SHP77 treated with DMSO at 0.1 percent for 48 hours (cell line): ENCODE results near the gene DPEP3.

Experiments used
- DNase-seq: peaks from one replicate; lab custom pipeline; 2025; lab: John Stamatoyannopoulos, UW

Gene DPEP3

DNA sequence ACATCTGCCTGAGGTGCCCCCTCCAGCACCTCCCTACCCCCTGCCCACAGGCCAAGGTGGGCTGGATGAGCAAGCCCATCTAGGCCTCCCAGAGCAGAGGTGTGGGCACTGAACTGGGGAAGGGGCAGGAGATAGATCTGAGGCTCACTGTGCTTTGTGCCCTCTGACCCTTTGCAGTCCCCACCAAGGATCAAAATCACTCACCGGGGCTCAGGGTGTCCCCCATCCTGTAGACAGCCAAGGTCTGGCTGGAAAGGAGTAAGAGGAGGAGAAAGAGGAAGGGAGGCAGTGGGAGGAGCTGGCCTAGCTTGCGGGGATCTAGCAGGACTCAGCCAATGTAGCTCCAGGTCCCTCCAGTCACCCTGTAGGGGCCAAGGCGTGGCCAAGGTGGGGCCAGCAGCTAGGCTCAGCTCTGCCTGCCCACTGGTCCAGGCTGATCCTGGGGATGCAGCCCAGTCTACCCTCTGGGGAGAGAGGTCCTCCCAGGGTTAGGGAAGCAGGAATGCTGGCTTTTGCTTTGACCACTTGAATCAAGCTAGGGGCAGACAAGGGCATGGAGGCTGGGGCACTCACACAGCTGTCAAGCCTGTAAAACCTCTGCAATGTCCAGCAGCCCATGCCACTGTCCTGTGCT, 13.6 kb downstream of the DPEP3 start:
- DNase-seq = no peak

DNA sequence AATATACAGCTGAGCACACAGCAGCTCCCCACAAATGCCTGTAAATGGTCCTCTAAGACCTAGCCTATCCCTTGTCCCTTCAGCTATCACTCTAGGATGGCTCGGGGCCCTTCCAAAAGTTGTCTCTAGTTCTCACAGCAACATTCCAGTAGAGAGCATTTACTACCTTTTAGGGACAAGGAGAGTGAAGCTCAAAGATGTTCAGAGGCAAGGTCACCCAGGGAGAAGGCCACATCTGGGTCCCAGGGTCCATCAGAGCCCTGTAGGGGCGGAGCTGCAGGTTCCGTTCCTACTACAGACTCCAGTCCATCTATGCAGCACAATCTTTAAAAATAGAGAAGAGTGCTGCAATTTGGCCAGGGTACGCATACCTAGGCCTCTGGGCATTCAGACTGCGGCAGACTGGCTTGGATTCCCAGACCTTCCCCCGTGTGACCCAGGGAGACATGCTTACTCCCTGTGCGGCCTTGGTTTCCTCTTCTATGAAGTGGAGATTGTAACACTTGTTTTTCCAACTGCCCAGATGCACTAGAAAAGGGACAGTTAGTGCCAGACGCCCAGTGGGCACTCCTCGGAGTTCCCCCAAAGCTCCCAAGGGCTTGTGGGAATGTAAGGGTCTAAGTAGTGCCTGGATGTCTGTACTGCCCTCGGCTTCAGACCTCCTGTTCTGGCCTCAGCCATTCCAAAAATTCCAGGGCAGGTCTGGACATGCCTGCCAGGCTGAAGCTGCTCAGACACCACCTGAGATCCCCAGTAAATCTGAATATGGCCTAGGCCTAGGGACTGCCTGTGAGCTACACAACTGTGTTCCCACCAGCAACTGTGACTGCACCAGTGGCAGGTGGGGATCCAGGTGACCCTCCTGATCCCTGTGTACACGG, 14.4 kb downstream of the DPEP3 start:
- no peak for DNase-seq

DNA sequence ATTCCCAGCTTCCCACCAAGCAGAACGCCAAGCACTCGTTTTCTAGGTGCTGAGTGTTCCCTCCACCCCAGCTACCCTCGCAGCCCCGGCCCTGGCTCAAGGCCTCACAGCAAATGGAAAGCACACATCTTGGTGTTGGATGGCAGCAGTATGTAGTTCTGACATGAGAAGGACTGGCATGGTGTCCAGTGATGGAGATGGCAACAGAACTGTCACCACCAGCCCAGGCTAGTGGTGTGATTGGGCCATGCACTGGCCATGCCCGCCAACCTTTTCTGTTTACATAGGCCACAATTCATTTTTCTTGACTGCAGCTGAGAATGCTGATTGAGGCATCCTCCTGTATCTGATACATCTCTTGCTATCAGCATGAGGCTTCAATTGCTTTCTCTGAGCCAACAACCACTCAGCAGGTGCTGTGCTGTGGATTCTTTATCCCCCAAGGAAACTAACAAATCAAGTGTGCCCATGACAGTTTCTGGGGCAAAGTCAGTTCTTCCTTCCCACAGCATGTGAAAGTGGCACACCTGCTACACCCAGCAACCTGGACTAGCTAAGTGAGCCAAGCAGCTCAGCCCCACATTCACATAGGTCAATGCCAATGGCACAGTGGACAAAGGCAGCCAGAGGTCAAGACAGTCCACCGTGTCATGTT, 15.7 kb downstream of the DPEP3 start:
- no peak for DNase-seq

DNA sequence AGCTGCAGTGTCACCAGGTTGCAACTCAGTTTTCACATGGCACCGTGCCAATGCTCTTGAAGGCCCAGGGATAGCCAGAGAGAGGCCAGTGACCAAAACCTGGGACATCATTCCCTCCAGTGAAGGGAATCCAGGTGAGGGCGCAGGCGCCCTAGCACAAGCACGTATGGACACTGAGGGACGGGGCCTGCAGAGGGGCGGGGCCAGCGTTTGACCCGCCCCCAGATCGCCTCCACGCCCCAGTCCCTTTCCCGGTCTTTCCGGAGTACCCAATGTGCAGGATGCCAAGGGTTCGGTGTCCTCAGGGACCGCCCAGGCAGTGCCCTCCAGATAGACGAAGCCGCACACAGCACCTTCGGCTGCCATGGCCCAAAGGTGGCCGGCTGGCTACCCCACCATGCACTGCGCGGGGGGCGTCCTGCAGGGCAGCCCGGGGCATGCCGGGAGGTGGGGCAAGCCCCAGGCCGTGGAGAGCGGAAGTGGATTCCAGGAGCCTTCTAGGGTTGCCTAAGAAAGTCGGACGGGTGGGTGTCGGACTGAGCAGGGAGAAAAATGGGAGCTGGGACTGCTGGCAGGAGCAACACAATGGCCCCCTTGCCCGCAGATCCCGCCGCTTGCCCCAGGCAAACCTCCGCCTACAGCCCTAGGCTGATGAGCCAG, 16.5 kb downstream of the DPEP3 start:
- DNase-seq = no peak

DNA sequence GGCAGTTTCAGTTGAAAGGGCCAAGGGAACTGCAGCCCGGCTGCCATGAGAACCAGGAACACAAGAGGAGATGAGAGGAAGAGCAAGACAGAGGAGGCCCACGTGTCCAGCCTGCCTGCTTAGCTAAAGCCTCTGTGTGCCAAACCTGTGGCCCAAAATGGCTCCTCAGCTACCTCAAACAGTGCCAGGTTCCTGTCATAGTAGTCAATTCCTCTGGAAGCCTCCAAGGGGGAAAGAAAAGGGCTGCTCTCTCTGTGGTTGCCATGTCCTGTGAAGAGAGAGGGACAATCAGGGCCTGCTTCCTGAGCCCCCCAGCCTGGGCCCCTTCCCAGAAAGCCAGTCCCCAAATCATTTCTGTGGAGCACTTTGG, 17.0 kb downstream of the DPEP3 start:
- DNase-seq = no peak

DNA sequence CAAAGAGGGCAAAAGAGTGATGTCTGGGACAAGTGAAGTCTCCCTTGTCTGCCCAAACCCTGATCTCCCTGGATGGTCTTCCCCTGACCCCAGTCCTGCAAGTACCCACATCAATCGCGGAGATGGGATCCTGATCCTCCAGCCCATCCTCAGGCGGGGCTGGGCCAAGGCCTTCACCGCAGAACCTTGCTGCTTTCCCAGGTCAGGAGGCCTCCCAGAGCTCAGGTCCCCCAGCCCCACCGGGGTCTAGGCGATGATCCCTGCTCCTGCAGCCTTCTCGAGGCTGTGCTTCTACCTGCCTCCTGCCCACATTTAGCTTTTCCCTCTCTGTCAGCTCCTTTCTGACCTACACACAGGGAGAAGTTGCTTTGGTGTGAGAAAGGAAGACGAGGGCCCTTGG, 18.2 kb downstream of the DPEP3 start:
- no peak for DNase-seq

DNA sequence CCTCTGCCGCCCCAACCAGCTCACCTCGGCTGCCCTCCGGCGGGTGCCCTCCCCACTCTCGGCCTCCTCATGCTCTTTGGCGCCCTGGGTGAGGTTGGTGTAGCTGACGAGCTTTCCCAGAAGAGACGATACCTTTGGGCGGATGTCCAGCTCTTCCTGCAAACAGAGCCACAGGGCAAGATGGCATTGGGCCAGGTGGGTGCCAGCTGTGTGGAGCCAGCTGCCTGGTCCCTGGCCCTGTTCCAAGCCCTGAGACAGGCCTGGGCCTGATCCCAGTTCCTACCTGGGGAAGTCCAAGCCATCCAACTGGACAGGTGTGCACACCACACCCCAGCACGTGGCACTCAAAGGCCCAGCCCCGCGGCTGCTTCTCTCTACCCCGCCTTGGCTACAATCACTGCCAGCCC, 18.7 kb downstream of the DPEP3 start:
- peak; percentile 86 for DNase-seq

DNA sequence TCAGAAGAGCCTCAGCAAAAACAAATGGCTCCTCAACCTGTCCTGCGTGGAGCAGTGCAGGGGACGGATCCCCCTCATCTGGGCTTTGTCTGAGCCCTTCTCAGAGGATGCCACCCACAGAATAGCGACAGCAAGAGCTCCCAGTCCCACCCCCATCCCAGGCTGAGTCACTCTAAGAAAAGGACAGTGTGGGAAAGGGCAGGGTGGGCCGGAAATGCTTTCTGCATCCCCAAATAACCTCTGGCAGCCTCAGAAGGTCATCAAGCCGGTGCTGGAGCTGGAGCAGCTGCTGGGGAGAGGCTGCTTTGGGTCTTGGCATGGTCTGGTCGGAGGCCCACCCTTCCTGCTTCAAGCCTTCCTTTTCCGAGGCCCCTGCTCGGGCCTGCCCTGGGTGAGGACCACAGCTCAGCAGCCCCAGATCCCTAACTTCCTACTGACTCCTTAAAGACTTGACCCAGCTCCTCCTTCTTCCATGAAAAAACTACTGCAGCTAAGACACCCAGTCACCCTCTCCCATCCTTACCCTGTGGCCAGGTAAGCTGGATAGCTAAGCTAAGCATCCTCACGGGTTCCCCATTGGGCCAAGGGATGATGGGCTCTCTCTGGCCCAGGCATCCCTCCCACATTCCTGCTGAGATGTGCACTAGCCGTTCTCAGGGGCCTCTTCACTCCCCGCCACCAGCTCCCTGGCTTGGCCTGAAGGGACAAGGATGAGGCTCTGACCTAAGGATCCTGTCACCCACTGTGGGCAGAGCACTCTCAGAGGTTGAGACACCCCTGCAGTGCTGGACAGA, 20.6 kb downstream of the DPEP3 start:
- no peak for DNase-seq

DNA sequence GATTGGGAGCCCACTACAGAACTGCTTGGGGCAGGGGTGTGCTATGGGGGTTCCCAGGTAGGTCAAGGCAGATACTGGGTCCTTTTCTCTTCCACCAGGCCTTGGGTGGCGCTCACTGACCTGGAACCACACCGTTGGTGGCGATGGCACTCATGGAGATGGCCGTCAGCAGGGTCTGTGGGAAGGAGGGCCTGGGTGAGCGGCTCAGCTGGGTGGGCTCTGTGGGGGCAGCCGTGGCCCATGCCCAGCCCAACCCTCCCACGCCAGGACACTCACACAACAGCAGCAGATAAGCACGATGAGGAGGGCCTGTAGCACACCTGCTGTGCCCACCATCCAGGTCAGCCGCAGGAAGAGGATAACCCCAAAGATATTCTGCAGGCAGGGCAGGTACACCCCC, 22.7 kb downstream of the DPEP3 start:
- DNase-seq = no peak

DNA sequence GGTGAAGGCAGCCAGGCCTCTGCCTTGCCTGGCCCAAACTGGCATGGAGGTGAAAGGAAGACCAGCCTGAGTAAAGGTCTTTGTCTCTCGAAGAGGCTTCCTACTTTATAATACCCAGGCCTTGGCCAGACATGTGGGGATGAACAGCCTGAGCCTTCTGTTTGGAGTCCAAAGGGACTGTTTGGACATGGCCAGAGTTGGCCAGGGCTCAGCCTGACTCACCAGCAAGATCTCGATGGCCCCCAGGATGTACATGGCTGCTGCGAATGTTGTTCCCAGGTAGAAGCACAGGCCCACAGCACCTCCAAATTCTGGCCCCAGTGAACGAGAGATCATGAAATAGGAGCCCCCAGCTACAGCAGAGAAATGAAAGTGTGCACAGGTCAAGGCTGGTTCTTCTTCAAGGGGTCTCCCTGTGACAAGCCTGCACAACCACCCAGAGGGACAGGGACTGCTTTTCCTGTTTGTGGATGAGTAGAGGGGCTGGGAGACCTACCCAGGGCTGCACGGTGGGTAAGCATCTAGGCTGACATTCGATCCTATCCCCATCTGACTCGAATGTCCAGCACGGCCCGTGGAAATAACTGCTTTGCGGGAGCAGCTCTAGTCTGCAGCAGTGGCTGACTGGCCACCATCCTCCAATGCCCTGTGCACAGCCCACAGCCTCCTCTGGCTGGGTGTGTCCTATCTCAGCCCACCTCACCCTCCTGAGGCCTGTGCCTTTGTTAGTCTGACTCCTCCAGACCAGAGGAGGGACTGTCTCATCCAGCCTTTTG, 25.7 kb downstream of the DPEP3 start:
- DNase-seq = no peak

DNA sequence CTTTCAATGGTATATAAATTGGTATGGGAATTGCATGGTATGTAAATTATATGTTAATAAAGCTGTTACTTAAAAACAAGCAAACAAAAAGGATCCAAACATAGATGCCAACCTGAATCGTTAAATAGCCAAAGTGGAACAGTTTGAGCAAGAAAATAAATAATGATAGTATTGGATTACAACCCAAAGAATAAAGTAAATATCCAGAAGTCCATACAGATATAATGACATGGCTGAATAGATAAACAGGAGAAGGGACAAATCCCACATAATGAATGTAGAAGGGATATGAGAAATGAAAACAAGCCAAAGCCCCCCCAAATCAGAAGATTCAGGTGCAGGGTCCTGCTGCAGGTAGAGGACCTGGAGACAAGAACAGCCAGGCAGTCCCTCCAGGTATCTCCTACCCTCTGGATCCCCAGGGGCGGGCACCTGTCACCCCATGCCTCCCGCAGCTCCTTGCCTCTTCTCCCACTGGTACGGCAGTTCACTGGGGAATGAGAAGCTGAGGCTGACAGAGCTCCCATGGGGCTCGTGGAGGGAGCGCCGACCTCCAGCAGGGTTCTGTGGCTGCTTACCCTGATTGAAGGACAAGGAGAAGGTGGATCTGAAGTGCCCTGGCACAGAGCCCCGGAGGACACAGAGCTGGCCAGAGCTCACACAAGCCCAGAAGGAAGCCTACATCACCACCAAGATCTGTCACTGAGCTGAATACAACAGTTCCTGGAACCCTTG, 26.5 kb downstream of the DPEP3 start:
- DNase-seq = no peak

DNA sequence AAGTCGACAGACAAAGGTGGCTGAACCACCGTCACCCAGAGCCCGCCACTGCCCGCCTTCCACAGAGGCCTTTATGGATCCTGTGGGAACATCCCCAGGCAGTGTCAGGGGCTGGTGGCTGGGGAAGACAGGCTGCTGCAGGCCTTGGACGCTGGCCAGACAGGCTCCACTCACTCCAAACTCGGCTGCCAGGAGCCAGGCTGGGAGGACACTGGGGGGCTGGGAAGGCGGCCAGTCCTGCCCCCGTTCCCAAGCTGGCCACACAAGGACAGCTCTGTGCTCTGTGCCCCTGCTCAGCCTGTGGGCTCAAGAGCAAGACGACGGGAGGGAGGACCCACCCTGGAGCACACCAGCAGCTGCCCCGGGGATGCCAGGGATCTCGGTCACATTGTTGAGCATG, 28.8 kb downstream of the DPEP3 start:
- DNase-seq = no peak

DNA sequence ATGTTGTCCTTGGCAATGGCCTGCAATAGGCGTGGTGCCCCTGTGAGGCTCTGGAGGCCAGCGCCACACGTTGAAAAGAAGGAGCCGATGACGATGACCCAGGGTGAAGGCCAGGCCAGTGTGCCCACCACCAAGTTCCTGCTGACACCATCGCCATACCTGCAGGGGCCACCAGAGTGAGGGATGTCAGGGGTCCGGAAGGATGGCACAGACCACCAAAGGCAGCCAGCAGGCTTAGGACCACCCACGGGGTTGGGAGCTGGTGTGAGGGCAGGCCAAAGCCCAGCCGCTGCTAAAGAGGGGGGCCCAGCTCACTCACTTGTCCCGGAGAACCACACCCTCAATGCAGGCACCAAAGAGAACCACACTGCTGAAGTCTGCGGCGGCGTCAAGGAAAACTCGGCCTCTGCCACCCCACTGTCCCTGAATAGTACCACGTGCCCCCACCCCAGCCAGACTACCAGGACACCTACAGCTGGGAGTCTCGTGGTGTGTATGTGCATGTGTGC, 29.9 kb downstream of the DPEP3 start:
- no peak for DNase-seq

DNA sequence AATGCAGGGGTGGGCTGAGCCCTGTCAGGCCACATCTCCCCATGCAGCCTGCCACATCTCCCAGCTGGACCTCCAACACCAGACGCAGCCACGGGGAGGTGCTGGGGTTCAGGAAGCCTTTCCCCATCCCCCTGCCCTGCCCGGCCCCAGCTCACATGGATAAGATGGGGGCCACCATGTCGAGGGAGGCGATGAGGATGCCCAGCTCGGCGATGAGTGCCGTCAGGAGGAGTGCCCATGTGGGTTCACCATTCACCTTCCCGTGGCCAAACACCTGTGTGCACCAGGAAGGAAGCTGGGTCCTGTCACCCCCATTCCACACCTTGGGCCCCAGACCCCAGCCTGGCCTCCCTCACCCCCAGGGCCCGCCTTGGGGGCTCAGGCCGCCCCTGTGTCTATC, 30.7 kb downstream of the DPEP3 start:
- DNase-seq = no peak

DNA sequence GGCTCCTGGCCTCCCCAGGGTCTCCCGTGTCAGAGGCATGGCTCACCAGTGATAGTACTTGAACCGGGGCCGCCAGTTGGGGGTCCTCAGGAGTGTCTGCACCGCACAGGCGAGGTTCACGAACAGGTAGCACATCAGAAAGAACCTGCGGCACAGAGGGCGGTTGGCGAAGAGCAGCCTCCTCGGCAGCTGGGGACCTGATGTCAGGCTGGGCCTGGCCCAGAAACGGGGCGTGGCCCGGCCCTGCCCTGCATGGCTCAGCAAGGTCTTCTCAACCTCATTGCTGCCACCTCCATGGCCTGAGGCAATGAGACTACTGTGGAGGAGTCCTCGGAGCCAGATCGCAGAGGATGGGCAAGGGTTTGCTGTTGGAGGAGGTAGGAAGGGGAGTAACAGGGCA, 32.3 kb downstream of the DPEP3 start:
- DNase-seq = no peak

DNA sequence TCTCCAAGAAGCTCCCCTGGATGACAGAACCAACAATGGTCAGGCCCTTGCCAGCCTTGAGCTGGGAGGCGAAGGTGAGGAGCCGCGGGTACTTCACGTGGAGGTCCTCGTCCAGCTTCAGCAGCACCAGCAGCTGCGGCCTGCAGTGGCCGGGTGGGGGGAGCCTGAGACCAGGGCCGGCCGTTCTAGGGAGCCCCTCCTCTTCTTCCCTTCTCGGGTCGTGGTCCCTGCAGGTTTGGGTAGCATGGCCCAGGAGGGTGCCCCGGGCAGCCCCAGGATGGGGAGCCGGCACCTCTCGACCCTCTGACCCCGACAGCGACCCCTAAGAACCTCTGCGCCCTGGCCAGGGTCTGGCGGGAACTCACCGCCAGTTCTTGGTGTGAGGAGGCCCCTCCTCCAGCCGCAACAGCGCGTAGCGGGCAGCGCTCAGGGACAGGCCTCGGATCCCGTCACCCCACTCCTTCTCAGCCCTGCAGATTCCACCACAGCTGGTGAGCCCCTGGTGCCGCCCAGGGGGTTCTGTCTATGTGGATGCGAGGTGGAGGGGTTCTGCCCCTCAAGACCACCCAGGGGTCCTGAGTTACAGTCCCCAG, 33.2 kb downstream of the DPEP3 start:
- no peak for DNase-seq

DNA sequence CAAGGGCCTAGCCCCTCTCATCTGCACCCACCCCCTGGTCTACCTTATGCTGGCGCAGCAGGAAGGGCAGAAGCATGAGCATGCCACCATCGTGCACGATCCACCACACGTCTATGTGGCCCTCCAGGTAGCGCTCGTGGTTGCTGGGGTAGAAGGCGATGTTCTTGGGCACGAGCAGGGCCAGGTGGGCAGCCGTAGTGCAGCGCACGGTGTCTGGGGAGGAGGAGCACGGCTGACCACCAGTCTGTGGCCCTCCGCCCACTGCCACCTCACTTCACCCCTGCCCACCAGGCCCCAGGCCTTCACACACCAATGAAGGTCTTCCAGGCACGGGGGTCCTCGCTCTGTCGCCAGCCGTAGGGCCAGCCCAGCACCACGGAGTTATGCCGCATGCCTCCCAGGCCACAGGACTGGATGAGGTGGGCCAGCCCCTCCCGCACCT, 34.1 kb downstream of the DPEP3 start:
- DNase-seq = no peak

DNA sequence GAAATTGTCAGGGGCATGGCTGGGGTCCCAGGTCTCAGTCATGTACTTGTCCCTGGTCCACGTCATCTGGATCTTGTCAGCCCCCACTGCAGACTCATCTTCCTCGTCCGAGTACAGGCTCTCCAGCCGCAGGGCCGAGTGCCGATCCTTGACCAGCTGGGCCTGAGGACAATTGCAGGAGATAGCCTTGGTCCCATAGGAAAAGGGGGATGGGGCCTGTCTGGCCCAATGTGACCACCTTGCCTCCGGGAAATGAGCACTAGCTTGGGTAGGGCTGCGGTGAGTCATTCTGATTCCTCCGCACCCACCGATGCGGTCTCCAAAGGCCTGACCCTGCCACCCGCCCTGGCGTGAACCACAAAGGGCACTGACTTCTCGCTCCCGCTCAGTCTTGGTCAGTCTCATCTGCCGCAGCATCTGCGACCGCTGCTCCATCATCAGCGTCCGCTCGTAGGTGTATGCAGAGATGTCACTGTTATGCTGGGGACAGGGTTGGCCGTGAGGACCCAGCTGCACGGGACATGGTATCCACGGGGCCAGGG, 34.8 kb downstream of the DPEP3 start:
- DNase-seq = no peak

DNA sequence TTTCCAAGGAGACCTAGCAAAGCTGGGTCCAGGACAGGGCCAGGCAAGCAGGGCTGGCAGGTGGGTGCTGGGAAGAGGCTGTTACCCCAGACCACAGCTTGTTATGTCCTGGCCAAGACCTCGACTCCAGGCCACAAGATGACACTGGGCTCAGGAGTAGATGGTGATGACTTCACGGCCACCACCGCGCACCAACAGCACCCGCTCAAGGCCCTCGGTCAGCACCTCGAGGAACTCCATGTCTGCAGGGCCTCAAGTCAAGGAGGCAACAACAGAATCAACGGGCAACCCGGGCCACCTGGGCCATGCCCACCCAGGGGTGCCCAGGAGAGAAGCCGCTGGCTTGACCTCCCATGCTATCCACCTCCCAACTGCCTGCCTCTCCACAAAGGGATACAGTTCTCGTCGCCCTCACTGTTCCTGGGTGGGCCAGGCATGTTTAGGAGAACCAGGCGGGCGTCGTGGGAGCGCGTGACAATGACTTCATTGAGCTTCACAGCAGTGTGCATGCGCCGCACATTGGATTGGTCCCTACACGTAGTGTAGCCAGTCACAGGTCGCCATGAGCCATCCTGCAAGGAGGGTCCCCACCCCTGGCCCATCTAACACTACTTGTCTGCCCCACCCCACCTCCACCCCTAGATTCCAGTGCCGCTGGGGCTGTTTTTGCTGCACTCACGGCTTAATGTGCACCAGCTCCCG, 35.5 kb downstream of the DPEP3 start:
- no peak for DNase-seq
